ENCODE data around the gene SPEF1. TPM values are rescaled to one million over a fixed set of nuclear protein-coding genes. Genes with fewer than 3 reads are reported as not detected.
A peak's percentile ranks its signal among the peaks of the same experiment; 100 is the strongest.

Gene SPEF1
- total RNA-seq, 4 donors from 2014 or later, result 0.14 TPM; not detected in 3

GRCh38 chr20:3771552-3772058 is 9.6 kb downstream of the SPEF1 start:
- no peak for TF ChIP-seq POLR2A (IDR thresholded peaks at IDR 0.05)
- TF ChIP-seq POLR2AphosphoS5 (IDR thresholded peaks at IDR 0.05), result no peak
- no peak for TF ChIP-seq EP300 (IDR thresholded peaks at IDR 0.05; ENCODE audit: low read depth)
- no peak for TF ChIP-seq CTCF (IDR thresholded peaks at IDR 0.05)
- Histone ChIP-seq H3K9me3 (no peaks in the 10 kb centered on the region), H3K27ac (no peak overlapping the region), H3K4me3 (no peak overlapping the region), H3K4me1 (peaks cover 0 to 25% (median 22%) of the 10 kb centered on the region in 4 donors), H3K36me3 (no peaks in the 10 kb centered on the region), H3K27me3 (no peaks in the 10 kb centered on the region)
- 83 to 84% methylated on average over 5 to 7 of the region's 7 CpGs for WGBS, 2 donors (ENCODE audit: low coverage in 1 of 2)
- in situ Hi-C loops (cut with MboI; ENCODE audit: low pct_ligation_motif_present in 1 of 4, low pct_unique_long_range_greater_than_20kb in 1 of 4, low sequenced_read_pairs in 3 of 4) (no loop called here), intact Hi-C loops (cut with DNase I; ENCODE audit: low total_unique reads) (no loop called here)
- no peak for DNase-seq

- H3K36me3 ChIP-seq, result no peaks in the 10 kb centered on the region
- in situ Hi-C loops (cut with MboI; ENCODE audit: low pct_ligation_motif_present in 1 of 4, low pct_unique_long_range_greater_than_20kb in 1 of 4, low sequenced_read_pairs in 3 of 4), result no loop called here
- DNase-seq, result peak; percentile 77
- WGBS, 2 donors (ENCODE audit: low coverage in 1 of 2), result 0 to 2% methylated on average over 3 to 49 of the region's 51 CpGs
- no peaks in the 10 kb centered on the region for H3K27me3 ChIP-seq
- peak overlapping the region; percentile 90 to 97 (median 94) for H3K27ac ChIP-seq
- peak overlapping the region; percentile 54 to 72 (median 68) for H3K4me3 ChIP-seq
- TF ChIP-seq POLR2A (IDR thresholded peaks at IDR 0.05) (no peak), CTCF (IDR thresholded peaks at IDR 0.05) (peak; percentile 31 to 49 (median 47))
- H3K4me1 ChIP-seq, result peaks cover 0 to 49% (median 33%) of the 10 kb centered on the region in 4 donors
- intact Hi-C loops (cut with DNase I; ENCODE audit: low total_unique reads), result no loop called here
- H3K9me3 ChIP-seq, result no peaks in the 10 kb centered on the region
Observed at GRCh38 chr20:3768342-3769130, 12.7 kb downstream of the SPEF1 start.

- in situ Hi-C loops (cut with MboI; ENCODE audit: low pct_ligation_motif_present in 1 of 4, low pct_unique_long_range_greater_than_20kb in 1 of 4, low sequenced_read_pairs in 3 of 4) (no loop called here), intact Hi-C loops (cut with DNase I; ENCODE audit: low total_unique reads) (loop anchor here (1.0 kb wide), 1 partner anchor 48 kb away; no protein-coding TSS in a partner anchor)
- TF ChIP-seq POLR2AphosphoS5 (IDR thresholded peaks at IDR 0.05) (peak; percentile 49 to 87 (median 75)), EP300 (IDR thresholded peaks at IDR 0.05; ENCODE audit: low read depth) (no peak), POLR2A (IDR thresholded peaks at IDR 0.05) (peak; percentile 70)
- Histone ChIP-seq H3K4me1 (peaks cover 0 to 52% (median 33%) of the 10 kb centered on the region in 4 donors), H3K27me3 (no peaks in the 10 kb centered on the region), H3K9me3 (no peaks in the 10 kb centered on the region), H3K27ac (peak within 1 kb of the TSS; percentile 90 to 97 (median 94)), H3K36me3 (no peaks in the 10 kb centered on the region), H3K4me3 (peak within 1 kb of the TSS; percentile 54 to 97 (median 68))
- WGBS, 2 donors (ENCODE audit: low coverage in 1 of 2), result 1% methylated on average over 57 of the region's 80 CpGs; no CpG with 5 or more reads in 1 of the 2 donors
- peak; percentile 99 for DNase-seq
Observed at GRCh38 chr20:3767427-3768341, 13.6 kb downstream of the SPEF1 start, which contains the start of gene ADISSP. TSS of gene ADISSP (minus strand) at chr20:3767753. CDS start at chr20:3760100, 7,653 bp downstream.

GRCh38 chr20:3767110-3767426 is 14.2 kb downstream of the SPEF1 start:
- TF ChIP-seq EP300 (IDR thresholded peaks at IDR 0.05; ENCODE audit: low read depth), result no peak
- TF ChIP-seq POLR2A (IDR thresholded peaks at IDR 0.05), result no peak
- no peak for TF ChIP-seq POLR2AphosphoS5 (IDR thresholded peaks at IDR 0.05)
- TF ChIP-seq CTCF (IDR thresholded peaks at IDR 0.05), result no peak
- in situ Hi-C loops (cut with MboI; ENCODE audit: low pct_ligation_motif_present in 1 of 4, low pct_unique_long_range_greater_than_20kb in 1 of 4, low sequenced_read_pairs in 3 of 4), result no loop called here
- no peaks in the 10 kb centered on the region for H3K9me3 ChIP-seq
- 1% methylated on average over 21 of the region's 21 CpGs; no CpG with 5 or more reads in 1 of the 2 donors for WGBS, 2 donors (ENCODE audit: low coverage in 1 of 2)
- H3K27ac ChIP-seq, result peak overlapping the region; percentile 90 to 97 (median 94)
- peaks cover 0 to 53% (median 33%) of the 10 kb centered on the region in 4 donors for H3K4me1 ChIP-seq
- no peaks in the 10 kb centered on the region for H3K36me3 ChIP-seq
- intact Hi-C loops (cut with DNase I; ENCODE audit: low total_unique reads), result loop anchor here (1.0 kb wide), 1 partner anchor 48 kb away; no protein-coding TSS in a partner anchor
- H3K4me3 ChIP-seq, result peak overlapping the region; percentile 54 to 97 (median 68)
- DNase-seq, result peak; percentile 31
- H3K27me3 ChIP-seq, result no peaks in the 10 kb centered on the region
